Endothelial cell (in vitro differentiated cells): ENCODE measurements around the gene KCNJ6. TPM values are rescaled to one million over a fixed set of nuclear protein-coding genes. Genes with fewer than 3 reads are reported as not detected.

Source experiments
- DNase-seq: peaks from one replicate; pipeline ENCODE4 v3.0.0; 2021; ENCODE audit warnings: low spot score
- H3K27ac Mint-ChIP-seq: one replicate; pipeline ENCODE4 v1.8.0; 2021; ENCODE audit warnings: mixed read lengths, inconsistent platforms; ENCODE audit not compliant: unreplicated experiment
- H3K27me3 Mint-ChIP-seq: one replicate; pipeline ENCODE4 v1.8.0; 2021; ENCODE audit warnings: mild to moderate bottlenecking, moderate library complexity, mixed read lengths, inconsistent platforms; ENCODE audit not compliant: unreplicated experiment
- H3K36me3 Mint-ChIP-seq: one replicate; pipeline ENCODE4 v1.8.0; 2021; ENCODE audit warnings: mild to moderate bottlenecking, low read depth, mixed read lengths, inconsistent platforms; ENCODE audit not compliant: unreplicated experiment
- H3K4me1 Mint-ChIP-seq: one replicate; pipeline ENCODE4 v1.8.0; 2021; ENCODE audit warnings: mild to moderate bottlenecking, mixed read lengths, inconsistent platforms; ENCODE audit not compliant: unreplicated experiment
- H3K4me3 Mint-ChIP-seq: one replicate; pipeline ENCODE4 v1.8.0; 2021; ENCODE audit warnings: mild to moderate bottlenecking, mixed read lengths, inconsistent platforms; ENCODE audit not compliant: unreplicated experiment
- H3K9me3 Mint-ChIP-seq: one replicate; pipeline ENCODE4 v1.8.0; 2021; ENCODE audit warnings: mixed read lengths, inconsistent platforms; ENCODE audit not compliant: unreplicated experiment
- CTCF ChIP-seq: fragments of 200-600 bp; sonication (generic); IDR thresholded peaks from one replicate; pipeline ENCODE4 v1.5.0; 2021; ENCODE audit warnings: antibody characterized with exemption; ENCODE audit not compliant: unreplicated experiment
- total RNA-seq: library from RNA; stranded (reverse); fragmentation: NEBNext Ultra II Directional; extraction: Animal tissue kit (Norgen Biotek cat#: 25700); gene quantifications from one replicate; pipeline ENCODE4 v1.2.1, GENCODE V29; 2021; ENCODE audit not compliant: unreplicated experiment

Gene KCNJ6
- total RNA-seq, 1 donor from 2014 or later, result 0.41 TPM

DNA sequence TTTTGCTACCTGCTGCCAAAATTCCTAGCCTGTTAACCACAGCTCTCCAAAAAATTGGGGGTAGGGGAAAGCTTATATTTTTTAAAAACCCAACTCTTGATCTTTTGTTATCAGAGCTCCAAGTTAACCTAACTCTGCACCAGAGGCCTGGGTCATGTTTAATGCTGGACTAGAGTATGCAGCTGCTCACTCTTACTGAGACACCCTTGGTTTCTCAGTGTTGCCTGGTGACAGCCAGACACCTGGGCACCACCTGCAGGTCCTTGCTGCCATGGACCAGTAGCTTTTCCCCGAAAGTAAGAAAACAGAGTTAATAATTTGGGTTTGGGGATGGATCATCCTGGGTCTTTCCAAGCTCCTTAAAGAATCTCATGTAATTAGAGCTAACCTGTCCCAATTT lies 30.1 kb downstream of the KCNJ6 start:
- DNase-seq, result no peak
- Mint-ChIP-seq H3K9me3 (no peaks in the 10 kb centered on the region), H3K4me3 (no peak overlapping the region), H3K36me3 (no peaks in the 10 kb centered on the region), H3K27ac (no peak overlapping the region), H3K27me3 (peaks cover 7% of the 10 kb centered on the region), H3K4me1 (peaks cover 5% of the 10 kb centered on the region)
- no peak for TF ChIP-seq CTCF

GRCh38 chr21:37878946-37879660 lies 37.2 kb downstream of the KCNJ6 start:
- Mint-ChIP-seq H3K27ac (no peak overlapping the region), H3K4me1 (peaks cover 2% of the 10 kb centered on the region)
- no peak for DNase-seq

GRCh38 chr21:37877888-37878684 lies 38.2 kb downstream of the KCNJ6 start:
- peaks cover 2% of the 10 kb centered on the region for H3K4me1 Mint-ChIP-seq
- no peak overlapping the region for H3K27ac Mint-ChIP-seq
- DNase-seq, result no peak
- H3K9me3 Mint-ChIP-seq, result no peaks in the 10 kb centered on the region
- H3K4me3 Mint-ChIP-seq, result no peak overlapping the region
- no peak for TF ChIP-seq CTCF
- peaks cover 1% of the 10 kb centered on the region for H3K27me3 Mint-ChIP-seq
- H3K36me3 Mint-ChIP-seq, result no peaks in the 10 kb centered on the region

More at GRCh38 chr21:37878946-37879660, 37.2 kb downstream of the KCNJ6 start:
- no peak for TF ChIP-seq CTCF
- H3K27me3 Mint-ChIP-seq, result peaks cover 1% of the 10 kb centered on the region
- H3K4me3 Mint-ChIP-seq, result no peak overlapping the region
- no peaks in the 10 kb centered on the region for H3K36me3 Mint-ChIP-seq
- no peaks in the 10 kb centered on the region for H3K9me3 Mint-ChIP-seq

- TF ChIP-seq CTCF, result no peak
- peaks cover 2% of the 10 kb centered on the region for H3K4me1 Mint-ChIP-seq
- no peak for DNase-seq
Observed at GRCh38 chr21:37877171-37877570, 39.1 kb downstream of the KCNJ6 start.

GRCh38 chr21:37876561-37876960 lies 39.7 kb downstream of the KCNJ6 start:
- H3K9me3 Mint-ChIP-seq, result no peaks in the 10 kb centered on the region
- H3K27ac Mint-ChIP-seq, result no peak overlapping the region
- peaks cover 2% of the 10 kb centered on the region for H3K4me1 Mint-ChIP-seq
- H3K36me3 Mint-ChIP-seq, result no peaks in the 10 kb centered on the region
- H3K27me3 Mint-ChIP-seq, result peaks cover under 1% of the 10 kb centered on the region
- no peak for TF ChIP-seq CTCF
- H3K4me3 Mint-ChIP-seq, result no peak overlapping the region
- no peak for DNase-seq

More at GRCh38 chr21:37877171-37877570, 39.1 kb downstream of the KCNJ6 start:
- Mint-ChIP-seq H3K36me3 (no peaks in the 10 kb centered on the region), H3K27ac (no peak overlapping the region), H3K9me3 (no peaks in the 10 kb centered on the region), H3K27me3 (peaks cover 1% of the 10 kb centered on the region), H3K4me3 (no peak overlapping the region)
